HFF-Myc (cell line): ENCODE measurements around the gene PXYLP1.

Experiments
- DNase-seq: peaks from one replicate; pipeline ENCODE4 v3.0.0-alpha.2; 2011; ENCODE audit warnings: low read depth; ENCODE audit errors: extremely low read depth
- H3K4me3 ChIP-seq: replicated peaks from 2 replicates; pipeline ENCODE4 v1.5.1; 2011; ENCODE audit warnings: low read depth, mild to moderate bottlenecking, control low read depth, low read length
- TF ChIP-seq, protein P1 (sequence below): IDR thresholded peaks from 2 replicates; pipeline ENCODE4 v1.5.1; 2012; ENCODE audit warnings: mild to moderate bottlenecking, low read depth, low read length, control low read depth; ENCODE audit errors: missing control alignments

Gene PXYLP1

GRCh38 chr3:141335531-141336061, 104.0 kb downstream of the PXYLP1 start:
- TF ChIP-seq, protein P1, sequence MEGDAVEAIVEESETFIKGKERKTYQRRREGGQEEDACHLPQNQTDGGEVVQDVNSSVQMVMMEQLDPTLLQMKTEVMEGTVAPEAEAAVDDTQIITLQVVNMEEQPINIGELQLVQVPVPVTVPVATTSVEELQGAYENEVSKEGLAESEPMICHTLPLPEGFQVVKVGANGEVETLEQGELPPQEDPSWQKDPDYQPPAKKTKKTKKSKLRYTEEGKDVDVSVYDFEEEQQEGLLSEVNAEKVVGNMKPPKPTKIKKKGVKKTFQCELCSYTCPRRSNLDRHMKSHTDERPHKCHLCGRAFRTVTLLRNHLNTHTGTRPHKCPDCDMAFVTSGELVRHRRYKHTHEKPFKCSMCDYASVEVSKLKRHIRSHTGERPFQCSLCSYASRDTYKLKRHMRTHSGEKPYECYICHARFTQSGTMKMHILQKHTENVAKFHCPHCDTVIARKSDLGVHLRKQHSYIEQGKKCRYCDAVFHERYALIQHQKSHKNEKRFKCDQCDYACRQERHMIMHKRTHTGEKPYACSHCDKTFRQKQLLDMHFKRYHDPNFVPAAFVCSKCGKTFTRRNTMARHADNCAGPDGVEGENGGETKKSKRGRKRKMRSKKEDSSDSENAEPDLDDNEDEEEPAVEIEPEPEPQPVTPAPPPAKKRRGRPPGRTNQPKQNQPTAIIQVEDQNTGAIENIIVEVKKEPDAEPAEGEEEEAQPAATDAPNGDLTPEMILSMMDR: no peak
- H3K4me3 ChIP-seq: no peak overlapping the region
- no peak for DNase-seq

GRCh38 chr3:141336672-141337522, 105.3 kb downstream of the PXYLP1 start:
- no peak for DNase-seq
- no peak overlapping the region for H3K4me3 ChIP-seq
- TF ChIP-seq, protein P1: no peak

- DNase-seq: no peak
- TF ChIP-seq, protein P1: no peak
- H3K4me3 ChIP-seq: no peak overlapping the region
Measured at GRCh38 chr3:141337523-141337854, 105.9 kb downstream of the PXYLP1 start.

GRCh38 chr3:141337991-141338390, 106.4 kb downstream of the PXYLP1 start:
- TF ChIP-seq, protein P1: no peak
- no peak overlapping the region for H3K4me3 ChIP-seq
- DNase-seq: no peak

GRCh38 chr3:141338881-141339280, 107.3 kb downstream of the PXYLP1 start:
- no peak overlapping the region for H3K4me3 ChIP-seq
- no peak for DNase-seq
- TF ChIP-seq, protein P1: no peak

DNA sequence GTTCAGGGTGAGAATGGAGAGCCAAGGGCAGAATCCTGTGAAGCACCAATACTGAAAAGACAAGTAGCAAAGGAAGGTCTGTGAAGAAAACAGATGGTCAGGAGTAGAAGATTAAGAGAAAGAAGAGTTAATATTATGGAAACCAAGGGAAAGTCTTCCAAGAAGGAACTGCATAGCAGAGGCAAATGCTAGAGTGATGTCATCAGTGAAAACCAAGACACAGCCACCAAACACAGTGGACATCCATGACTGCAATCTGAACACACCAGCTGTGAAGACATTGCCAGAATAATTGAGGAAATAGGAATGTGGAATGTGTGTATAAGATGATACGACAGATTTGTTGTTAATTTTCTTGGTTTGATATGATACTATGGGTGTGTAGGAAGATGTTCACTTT, 109.9 kb downstream of the PXYLP1 start:
- no peak overlapping the region for H3K4me3 ChIP-seq
- TF ChIP-seq, protein P1: no peak
- DNase-seq: no peak
